ENCODE results near the gene BPHL. TPM values are rescaled to one million over a fixed set of nuclear protein-coding genes. Genes with fewer than 3 reads are reported as not detected.
A peak's percentile ranks its signal among the peaks of the same experiment; 100 is the strongest.
"Not testable (repeated sequence)": the region's sequence is repeated elsewhere in the genome, so short reads cannot be mapped to it uniquely, and the experiment has no call there.

BPHL gene
- total and polyA plus RNA-seq, 3 experiments from 2014 or later, result 6.5 to 10.7 (median 10.5) TPM

DNA sequence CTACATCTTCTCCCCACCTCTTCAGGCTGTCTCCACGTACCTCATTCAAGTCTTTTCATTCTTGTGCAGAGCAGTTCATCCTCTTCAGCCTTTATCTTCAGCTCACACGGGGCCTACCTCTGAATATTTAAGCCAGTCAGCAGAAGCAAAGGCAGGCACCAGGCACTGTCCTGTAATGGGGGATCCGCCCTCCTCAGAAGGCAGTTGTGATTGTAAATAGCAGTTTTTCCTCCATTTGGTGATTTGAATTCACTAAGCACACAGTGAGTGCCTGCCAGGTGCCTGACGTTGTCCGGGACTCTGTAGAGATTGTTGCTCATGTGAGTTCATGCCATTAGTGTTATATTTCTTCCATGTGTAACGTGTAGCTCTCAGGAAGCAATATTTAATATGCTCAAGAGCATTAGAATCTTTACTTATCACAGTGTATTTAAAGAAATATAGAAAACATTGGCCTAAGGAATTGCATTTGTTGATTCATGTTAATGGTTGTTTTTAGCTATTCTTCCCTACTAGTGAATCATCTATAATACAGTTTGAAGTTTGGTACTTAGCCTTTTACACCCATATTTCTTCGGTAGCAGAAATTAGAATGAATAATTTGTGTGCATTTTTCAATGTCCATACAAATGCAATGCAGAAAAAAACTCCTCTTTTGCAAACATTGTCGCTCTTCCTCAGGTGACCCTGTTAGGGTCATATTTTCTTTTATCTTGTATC, 17.9 kb downstream of the BPHL start:
- no peaks in the 10 kb centered on the region for H3K4me1 Mint-ChIP-seq
- H3K27me3 ChIP-seq (ENCODE audit: insufficient read depth, low read length, poor library complexity, severe bottlenecking), result no peaks in the 10 kb centered on the region
- H3K36me3 ChIP-seq (ENCODE audit: insufficient read depth, low read length), result peaks cover 4% of the 10 kb centered on the region
- no peak for DNase-seq
- peak overlapping the region in 2 of 8 donors; percentile 18 to 47 for H3K27ac Mint-ChIP-seq
- H3K4me1 ChIP-seq (ENCODE audit: insufficient read depth, low read length), result no peaks in the 10 kb centered on the region
- H3K36me3 Mint-ChIP-seq, result peaks cover 14 to 68% (median 26%) of the 10 kb centered on the region in 3 donors
- no peaks in the 10 kb centered on the region for H3K27me3 Mint-ChIP-seq
- ChIA-PET CTCF (no interaction called here), POLR2A (no interaction called here)
- no peak overlapping the region for H3K4me3 ChIP-seq (ENCODE audit: low read length)
- H3K27ac ChIP-seq (ENCODE audit: low read depth, low read length), result no peak overlapping the region
- H3K9me3 ChIP-seq (ENCODE audit: low read length), result no peaks in the 10 kb centered on the region
- H3K4me3 Mint-ChIP-seq, result no peak overlapping the region
- no peaks in the 10 kb centered on the region for H3K9me3 Mint-ChIP-seq

DNA sequence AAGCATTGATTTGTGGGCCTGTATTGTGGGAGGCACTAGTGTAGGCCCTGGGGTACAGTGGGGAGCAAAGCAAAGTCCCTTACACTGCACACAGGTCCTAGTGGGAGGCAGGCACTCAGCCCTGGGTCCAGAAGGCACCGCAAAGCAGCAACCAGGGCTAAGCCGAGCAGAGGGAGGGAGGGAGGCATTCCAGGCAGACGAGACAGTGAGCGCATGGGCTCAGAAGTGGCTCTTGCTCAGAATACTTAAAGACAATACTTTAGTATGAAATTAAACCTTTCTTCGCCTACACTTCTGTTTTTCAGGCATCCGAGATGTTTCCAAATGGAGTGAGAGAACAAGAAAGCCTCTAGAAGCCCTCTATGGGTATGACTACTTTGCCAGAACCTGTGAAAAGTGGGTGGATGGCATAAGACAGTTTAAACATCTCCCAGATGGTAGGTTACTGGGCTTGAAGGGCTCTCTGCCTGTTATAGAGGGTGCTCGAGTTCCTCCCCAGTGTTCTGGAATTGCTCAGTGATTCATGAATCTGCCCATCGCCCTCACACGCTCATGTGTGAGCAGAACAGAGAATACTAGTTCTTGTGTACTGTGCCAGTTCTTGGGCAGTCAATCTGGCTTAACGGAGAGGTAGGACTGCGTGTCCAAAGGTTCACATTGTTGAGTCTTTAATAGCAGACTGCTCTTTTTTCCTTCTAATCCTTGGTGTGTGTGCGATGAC, 18.7 kb downstream of the BPHL start:
- no peak overlapping the region for H3K4me3 Mint-ChIP-seq
- Histone ChIP-seq H3K36me3 (ENCODE audit: insufficient read depth, low read length) (peaks cover 4% of the 10 kb centered on the region), H3K4me3 (ENCODE audit: low read length) (no peak overlapping the region), H3K9me3 (ENCODE audit: low read length) (no peaks in the 10 kb centered on the region), H3K27me3 (ENCODE audit: insufficient read depth, low read length, poor library complexity, severe bottlenecking) (no peaks in the 10 kb centered on the region), H3K27ac (ENCODE audit: low read depth, low read length) (no peak overlapping the region), H3K4me1 (ENCODE audit: insufficient read depth, low read length) (no peaks in the 10 kb centered on the region)
- H3K27ac Mint-ChIP-seq, result peak overlapping the region in 2 of 8 donors; percentile 34 to 47
- ChIA-PET POLR2A (no interaction called here), CTCF (no interaction called here)
- DNase-seq, result no peak
- H3K36me3 Mint-ChIP-seq, result peaks cover 14 to 61% (median 22%) of the 10 kb centered on the region in 3 donors
- no peaks in the 10 kb centered on the region for H3K4me1 Mint-ChIP-seq
- no peaks in the 10 kb centered on the region for H3K9me3 Mint-ChIP-seq
- no peaks in the 10 kb centered on the region for H3K27me3 Mint-ChIP-seq

DNA sequence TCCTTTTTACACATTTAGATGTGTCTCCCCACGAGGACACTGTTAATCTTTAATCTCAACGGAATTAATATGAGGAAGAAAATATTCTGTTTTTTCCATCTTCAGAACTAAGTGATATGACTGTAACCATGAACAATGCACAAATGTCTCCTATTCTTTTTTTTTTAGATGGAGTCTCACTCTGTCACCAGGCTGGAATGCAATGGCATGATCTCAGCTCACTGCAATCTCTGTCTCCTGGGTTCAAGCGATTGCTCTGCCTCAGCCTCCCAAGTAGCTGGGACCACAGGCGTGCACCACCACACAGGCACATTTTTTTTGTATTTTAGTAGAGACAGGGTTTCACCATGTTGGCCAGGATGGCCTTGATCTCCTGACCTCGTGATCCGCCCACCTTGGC, 19.4 kb downstream of the BPHL start:
- H3K27me3 Mint-ChIP-seq; H3K36me3 ChIP-seq (ENCODE audit: insufficient read depth, low read length); H3K27ac ChIP-seq (ENCODE audit: low read depth, low read length); DNase-seq; H3K4me3 ChIP-seq (ENCODE audit: low read length); H3K4me1 Mint-ChIP-seq; H3K27me3 ChIP-seq (ENCODE audit: insufficient read depth, low read length, poor library complexity, severe bottlenecking); H3K9me3 Mint-ChIP-seq; CTCF ChIA-PET; POLR2A ChIA-PET; H3K9me3 ChIP-seq (ENCODE audit: low read length); H3K4me3 Mint-ChIP-seq; H3K4me1 ChIP-seq (ENCODE audit: insufficient read depth, low read length): not testable (repeated sequence)
- Mint-ChIP-seq H3K27ac (peak overlapping the region in 1 of 8 donors; percentile 34), H3K36me3 (peaks cover 14 to 61% (median 22%) of the 10 kb centered on the region in 3 donors)

DNA sequence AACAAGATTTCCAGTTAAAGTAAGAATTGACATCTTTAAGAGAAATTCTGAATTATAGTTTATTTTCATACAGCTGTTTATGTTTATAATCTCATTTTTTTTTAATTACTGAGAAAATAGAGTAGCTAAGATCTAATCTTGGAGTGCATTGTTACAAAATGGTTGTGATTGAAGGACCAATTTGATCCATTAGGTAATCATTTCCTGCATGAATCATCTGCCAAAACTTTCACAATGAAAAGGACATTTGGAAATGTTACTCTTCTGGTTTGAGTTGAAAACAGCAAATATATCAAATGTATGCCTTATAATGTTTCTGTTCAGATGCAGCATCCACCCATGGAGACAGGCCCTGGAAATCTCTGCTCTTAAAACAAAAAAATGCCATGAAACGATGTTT, 19.8 kb downstream of the BPHL start:
- H3K36me3 ChIP-seq (ENCODE audit: insufficient read depth, low read length), result peaks cover 4% of the 10 kb centered on the region

DNA sequence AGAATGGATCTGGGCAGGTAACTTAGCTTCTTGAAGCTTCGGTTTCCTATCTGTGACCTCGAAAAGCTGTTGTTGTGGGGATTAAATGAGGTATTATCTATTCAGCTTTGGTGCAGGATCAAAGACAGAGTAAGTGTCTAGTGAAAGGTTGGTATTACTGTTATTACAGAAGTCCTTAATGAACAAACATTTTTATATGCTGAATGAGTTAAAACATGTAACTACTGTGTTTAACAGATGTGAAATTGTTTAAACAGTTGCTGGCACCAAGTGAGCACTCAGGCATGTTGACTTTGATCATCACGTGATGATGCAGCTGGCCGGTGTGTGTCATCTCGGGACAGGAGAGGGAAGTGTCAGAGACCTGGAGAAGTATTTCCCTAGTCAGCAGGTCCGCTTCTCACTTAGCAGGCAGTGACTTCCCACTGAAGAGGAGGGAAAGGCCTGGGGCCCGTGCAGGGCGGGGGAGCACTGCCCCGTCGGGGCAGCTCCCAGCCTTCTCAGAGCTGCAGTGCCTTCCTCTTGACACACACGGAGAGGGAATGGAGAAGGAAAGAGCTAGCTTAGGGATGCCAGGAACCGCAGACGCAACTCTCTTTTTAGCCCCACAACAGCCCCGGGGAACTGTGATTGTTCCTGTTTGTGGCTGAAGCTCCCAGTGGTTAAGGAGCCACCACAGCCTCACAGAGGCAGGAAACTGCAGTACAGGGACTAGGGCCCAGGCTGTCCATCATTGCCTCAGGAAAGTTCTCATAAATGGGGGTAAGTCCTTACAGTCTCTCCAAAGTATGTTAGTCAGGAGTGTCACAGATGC, 20.8 kb downstream of the BPHL start:
- peak overlapping the region in 1 of 8 donors; percentile 2 for H3K27ac Mint-ChIP-seq
- H3K4me3 ChIP-seq (ENCODE audit: low read length), result no peak overlapping the region
- peaks cover 8 to 61% (median 24%) of the 10 kb centered on the region in 3 donors for H3K36me3 Mint-ChIP-seq
- no peaks in the 10 kb centered on the region for H3K4me1 ChIP-seq (ENCODE audit: insufficient read depth, low read length)
- no peaks in the 10 kb centered on the region for H3K9me3 Mint-ChIP-seq
- H3K27me3 Mint-ChIP-seq, result no peaks in the 10 kb centered on the region
- ChIA-PET CTCF (interaction anchor here (1.0 to 2.4 kb wide), 2 partner anchors 9 to 112 kb away, joined by 3 to 5 read pairs; no protein-coding TSS in a partner anchor), POLR2A (no interaction called here)
- no peak overlapping the region for H3K4me3 Mint-ChIP-seq
- H3K27ac ChIP-seq (ENCODE audit: low read depth, low read length), result no peak overlapping the region
- H3K27me3 ChIP-seq (ENCODE audit: insufficient read depth, low read length, poor library complexity, severe bottlenecking), result no peaks in the 10 kb centered on the region
- H3K9me3 ChIP-seq (ENCODE audit: low read length), result no peaks in the 10 kb centered on the region
- no peaks in the 10 kb centered on the region for H3K4me1 Mint-ChIP-seq
- DNase-seq, result no peak
- H3K36me3 ChIP-seq (ENCODE audit: insufficient read depth, low read length), result peaks cover 4% of the 10 kb centered on the region

More for the DNA sequence above, 19.8 kb downstream of the BPHL start:
- no peak overlapping the region for H3K27ac Mint-ChIP-seq
- ChIA-PET CTCF (interaction anchor here (1.0 to 2.4 kb wide), 2 partner anchors 10 to 113 kb away, joined by 3 to 5 read pairs; no protein-coding TSS in a partner anchor), POLR2A (no interaction called here)
- no peaks in the 10 kb centered on the region for H3K4me1 ChIP-seq (ENCODE audit: insufficient read depth, low read length)
- no peak overlapping the region for H3K27ac ChIP-seq (ENCODE audit: low read depth, low read length)
- no peak overlapping the region for H3K4me3 Mint-ChIP-seq
- DNase-seq, result no peak
- no peak overlapping the region for H3K4me3 ChIP-seq (ENCODE audit: low read length)
- no peaks in the 10 kb centered on the region for H3K4me1 Mint-ChIP-seq
- no peaks in the 10 kb centered on the region for H3K27me3 Mint-ChIP-seq
- H3K27me3 ChIP-seq (ENCODE audit: insufficient read depth, low read length, poor library complexity, severe bottlenecking), result no peaks in the 10 kb centered on the region
- no peaks in the 10 kb centered on the region for H3K9me3 ChIP-seq (ENCODE audit: low read length)
- H3K9me3 Mint-ChIP-seq, result no peaks in the 10 kb centered on the region
- peaks cover 14 to 63% (median 22%) of the 10 kb centered on the region in 3 donors for H3K36me3 Mint-ChIP-seq

DNA sequence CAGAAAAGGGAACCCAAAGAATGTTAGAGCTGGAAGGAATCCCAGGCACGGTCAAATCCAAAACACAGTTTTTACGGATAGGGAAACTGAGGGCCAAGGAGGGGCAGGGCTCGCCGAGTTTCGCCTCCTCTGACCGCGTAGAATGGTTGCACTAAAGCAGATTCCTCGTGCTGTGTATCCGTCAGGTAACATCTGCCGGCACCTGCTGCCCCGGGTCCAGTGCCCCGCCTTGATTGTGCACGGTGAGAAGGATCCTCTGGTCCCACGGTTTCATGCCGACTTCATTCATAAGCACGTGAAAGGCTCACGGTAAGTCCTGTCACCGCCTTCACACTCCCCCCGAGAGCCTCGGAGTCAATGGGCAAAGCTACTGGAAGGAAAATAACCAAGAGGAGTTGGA, 21.7 kb downstream of the BPHL start:
- Histone ChIP-seq H3K36me3 (ENCODE audit: insufficient read depth, low read length) (peaks cover 4% of the 10 kb centered on the region), H3K27me3 (ENCODE audit: insufficient read depth, low read length, poor library complexity, severe bottlenecking) (no peaks in the 10 kb centered on the region), H3K9me3 (ENCODE audit: low read length) (no peaks in the 10 kb centered on the region), H3K27ac (ENCODE audit: low read depth, low read length) (no peak overlapping the region), H3K4me3 (ENCODE audit: low read length) (no peak overlapping the region), H3K4me1 (ENCODE audit: insufficient read depth, low read length) (no peaks in the 10 kb centered on the region)
- POLR2A ChIA-PET, result no interaction called here
- Mint-ChIP-seq H3K36me3 (peaks cover 8 to 62% (median 24%) of the 10 kb centered on the region in 3 donors), H3K27me3 (no peaks in the 10 kb centered on the region), H3K9me3 (no peaks in the 10 kb centered on the region), H3K4me1 (peaks cover 0 to 4% (median 0%) of the 10 kb centered on the region in 3 donors), H3K27ac (no peak overlapping the region), H3K4me3 (no peak overlapping the region)
- DNase-seq, result no peak
- CTCF ChIA-PET, result interaction anchor here (2.4 kb wide), 1 partner anchor 9 kb away, joined by 5 read pairs; no protein-coding TSS in a partner anchor

DNA sequence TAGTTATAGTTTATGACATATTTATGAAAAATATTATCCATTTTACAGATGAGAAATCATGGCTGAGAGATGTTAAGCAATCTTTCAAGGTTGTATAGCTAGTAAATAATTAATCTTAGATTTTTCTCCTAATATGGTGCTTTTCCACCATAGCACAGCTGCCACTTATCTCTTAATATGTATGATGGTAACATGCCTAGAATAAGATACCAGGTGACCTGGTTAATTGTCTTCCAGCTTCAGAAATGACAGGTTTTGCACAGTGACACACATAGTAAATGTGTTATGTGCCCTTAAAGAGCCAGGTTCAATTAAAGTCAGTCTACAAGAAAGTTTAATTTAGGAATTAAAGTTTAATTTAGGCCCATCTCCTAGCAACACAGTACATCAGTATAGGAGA, 24.0 kb downstream of the BPHL start:
- peak overlapping the region in 1 of 8 donors; percentile 11 for H3K27ac Mint-ChIP-seq
- Histone ChIP-seq H3K9me3 (ENCODE audit: low read length) (no peaks in the 10 kb centered on the region), H3K36me3 (ENCODE audit: insufficient read depth, low read length) (no peaks in the 10 kb centered on the region), H3K27me3 (ENCODE audit: insufficient read depth, low read length, poor library complexity, severe bottlenecking) (no peaks in the 10 kb centered on the region), H3K4me3 (ENCODE audit: low read length) (no peak overlapping the region), H3K4me1 (ENCODE audit: insufficient read depth, low read length) (no peaks in the 10 kb centered on the region), H3K27ac (ENCODE audit: low read depth, low read length) (no peak overlapping the region)
- peaks cover 0 to 4% (median 0%) of the 10 kb centered on the region in 3 donors for H3K4me1 Mint-ChIP-seq
- no peak for DNase-seq
- no peak overlapping the region for H3K4me3 Mint-ChIP-seq
- H3K27me3 Mint-ChIP-seq, result no peaks in the 10 kb centered on the region
- peaks cover 9 to 48% (median 19%) of the 10 kb centered on the region in 3 donors for H3K36me3 Mint-ChIP-seq
- CTCF ChIA-PET, result interaction anchor here (1.3 to 1.4 kb wide), 2 partner anchors 15 to 17 kb away, joined by 3 read pairs; partner anchors contain the start of gene TUBB2A
- no peaks in the 10 kb centered on the region for H3K9me3 Mint-ChIP-seq
- POLR2A ChIA-PET, result no interaction called here
